ENCODE data around the gene JAKMIP1. TPM values are rescaled to one million over a fixed set of nuclear protein-coding genes. Genes with fewer than 3 reads are reported as not detected.

JAKMIP1 gene
- total RNA-seq, 3 donors from 2014 or later, result 0.63 to 2.1 TPM; not detected in 1

DNA sequence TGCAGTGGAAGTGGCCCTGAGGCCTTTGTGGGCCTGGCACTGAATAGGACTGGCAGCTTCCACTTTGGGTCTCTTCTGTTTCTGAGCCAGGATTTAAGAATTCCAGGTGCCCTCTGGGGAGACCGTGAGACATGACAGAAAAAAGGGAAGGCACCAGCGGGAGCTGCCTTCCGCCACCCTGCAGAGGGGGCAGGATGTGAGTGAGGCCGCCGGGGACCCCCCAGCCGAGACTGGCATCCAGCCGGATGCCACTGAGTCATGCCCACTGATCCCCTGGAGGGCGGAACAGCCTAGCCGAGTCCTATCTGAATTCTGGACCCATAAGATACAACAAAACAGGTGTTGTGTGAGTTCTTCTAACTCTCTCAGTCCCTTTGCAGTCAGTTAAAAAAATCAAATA, 223.4 kb downstream of the JAKMIP1 start:
- H3K4me3 ChIP-seq, result no peak overlapping the region
- no peak for ATAC-seq
- intact Hi-C loops (cut with DNase I, micrococcal nuclease), result no loop called here
- no peak for TF ChIP-seq CTCF (IDR thresholded peaks at IDR 0.05)
- H3K4me1 ChIP-seq (ENCODE audit: low read depth), result no peaks in the 10 kb centered on the region
- H3K9me3 ChIP-seq, result no peaks in the 10 kb centered on the region
- no peak for DNase-seq
- H3K36me3 ChIP-seq (ENCODE audit: low read depth), result no peaks in the 10 kb centered on the region

DNA sequence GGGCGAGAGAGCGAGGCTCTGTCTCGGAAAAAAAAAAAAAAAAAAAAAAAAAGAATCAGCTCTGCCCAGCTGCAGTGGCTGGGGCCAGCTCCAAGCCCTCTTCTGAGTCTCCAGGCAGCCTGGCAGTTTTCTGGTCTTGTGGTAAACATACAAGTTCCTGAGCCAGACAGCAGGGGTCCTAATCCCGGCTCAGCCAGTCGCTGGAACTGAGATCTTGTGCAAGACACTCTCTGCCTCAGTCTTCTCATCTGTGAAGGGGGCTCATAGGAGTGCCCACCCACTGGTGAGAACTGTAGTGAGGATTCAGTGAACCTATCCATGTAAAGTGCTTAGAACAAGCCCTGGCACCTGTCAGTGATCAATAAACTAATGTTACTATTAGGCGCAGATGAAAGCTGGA, 223.9 kb downstream of the JAKMIP1 start:
- intact Hi-C loops (cut with DNase I, micrococcal nuclease), result no loop called here
- Histone ChIP-seq H3K4me1 (ENCODE audit: low read depth) (no peaks in the 10 kb centered on the region), H3K4me3 (no peak overlapping the region), H3K36me3 (ENCODE audit: low read depth) (no peaks in the 10 kb centered on the region), H3K9me3 (no peaks in the 10 kb centered on the region)
- ATAC-seq (no peak), DNase-seq (no peak)
- no peak for TF ChIP-seq CTCF (IDR thresholded peaks at IDR 0.05)

Other genes starting within 250 kb of the JAKMIP1 start
- under 1 TPM; 0.07 to 0.73 (median 0.09) TPM for gene C4orf50, start 182.1 kb downstream of the JAKMIP1 start, total RNA-seq
- gene WFS1, start 69.3 kb upstream of the JAKMIP1 start, total RNA-seq, result 10 to 100 TPM in 2 of 3 donors, 1 to 10 TPM in 1; 5.8 to 39.2 (median 14.9) TPM